A549 treated with AZD9567 at 1 μM for 4 hours (cell line): ENCODE results near the gene HOXC13. TPM values are rescaled to one million over a fixed set of nuclear protein-coding genes. Genes with fewer than 3 reads are reported as not detected.

Experiments
- total RNA-seq: library from RNA; stranded (reverse); fragments of 200-300 nt; extraction: Qiagen RNA extraction; gene quantifications from 5 replicates; pipeline ENCODE4 v1.2.3, GENCODE V29; 2022; ENCODE audit not compliant: insufficient read depth

The HOXC13 gene
- total RNA-seq = 15.0 to 23.2 TPM (median 16.5 TPM) in 5 replicates

GRCh38 chr12:53938326-53939140, at the start of gene HOXC13:
Gene HOXC13, plus strand, starts transcription at chr12:53938831. Its CDS starts 76 bp downstream, at chr12:53938907.

GRCh38 chr12:53954694-53955035, 16.0 kb downstream of the HOXC13 start, which contains the start of gene HOXC12:
Gene HOXC12, plus strand, starts transcription at chr12:53954903. Its CDS starts 27 bp downstream, at chr12:53954930.

GRCh38 chr12:53972722-53973235, 34.1 kb downstream of the HOXC13 start, which contains the start of gene HOXC11:
Gene HOXC11, plus strand, starts transcription at chr12:53973126. Its CDS starts 116 bp downstream, at chr12:53973242.

GRCh38 chr12:53974084-53975063, 35.7 kb downstream of the HOXC13 start, which contains the start of gene HOTAIR:
Gene HOTAIR, minus strand, starts transcription at chr12:53974954.

GRCh38 chr12:53984901-53985691, 46.5 kb downstream of the HOXC13 start, which contains the start of gene HOXC10:
Gene HOXC10, plus strand, starts transcription at chr12:53985146. Its CDS starts 114 bp downstream, at chr12:53985260.

Other genes starting within 250 kb of the HOXC13 start
- gene CALCOCO1, start 211.4 kb upstream of the HOXC13 start, total RNA-seq = 16.4 to 27.6 TPM (median 18.6 TPM) in 5 replicates
- not detected in 5 replicates for gene CISTR, start 186.9 kb upstream of the HOXC13 start, total RNA-seq
- gene HOXC12, start 16.1 kb downstream of the HOXC13 start, total RNA-seq = not detected in 5 replicates
- 0.42 to 0.59 TPM (median 0.45 TPM) in 4 of 5 replicates, not detected in the other for gene HOXC11, start 34.3 kb downstream of the HOXC13 start, total RNA-seq
- gene HOTAIR, start 36.1 kb downstream of the HOXC13 start, total RNA-seq = 0.14 to 0.20 TPM (median 0.19 TPM) in 3 of 5 replicates, not detected in the others
- 1.9 to 4.5 TPM (median 2.5 TPM) in 5 replicates for gene HOXC10, start 46.3 kb downstream of the HOXC13 start, total RNA-seq
- 9.5 to 13.2 TPM (median 10.1 TPM) in 5 replicates for gene HOXC9, start 61.3 kb downstream of the HOXC13 start, total RNA-seq
- gene HOXC8, start 70.2 kb downstream of the HOXC13 start, total RNA-seq = 3.3 to 4.6 TPM (median 4.0 TPM) in 5 replicates
- gene HOXC6, start 89.6 kb downstream of the HOXC13 start, total RNA-seq = 3.5 to 6.6 TPM (median 3.8 TPM) in 5 replicates
- gene HOXC5, start 94.2 kb downstream of the HOXC13 start, total RNA-seq = 0.29 to 0.58 TPM (median 0.43 TPM) in 4 of 5 replicates, not detected in the other
- 2.0 to 4.9 TPM (median 2.8 TPM) in 5 replicates for gene HOXC4, start 115.0 kb downstream of the HOXC13 start, total RNA-seq